Measurements from ENCODE around the gene CAPZA1.

GRCh38 chr1:112689196-112689841 lies 69.7 kb downstream of the CAPZA1 start:
- no peak for TF ChIP-seq CTCF (conservative IDR thresholded peaks at IDR 0.05; ENCODE audit: low read depth, low read length)
- TF ChIP-seq EZH2phosphoT487 (IDR thresholded peaks at IDR 0.05; ENCODE audit: borderline replicate concordance, low read length), result no peak
- TF ChIP-seq EZH2 (IDR thresholded peaks at IDR 0.05; ENCODE audit: low read length, unreplicated experiment), result no peak

All from PC-3 (cell line).